22Rv1 (cell line): Measurements from ENCODE around the gene THBS4.

ENCODE experiments used
- H3K27ac ChIP-seq: fragments of 450-650 bp; 2 replicates; pipeline ENCODE4 v1.5.1; 2017
- CTCF ChIP-seq: fragments of 450-650 bp; IDR thresholded peaks from 2 replicates; pipeline ENCODE4 v1.5.1; 2017; ENCODE audit warnings: mild to moderate bottlenecking
- ZFX ChIP-seq: fragments of 450-650 bp; IDR thresholded peaks from 2 replicates; pipeline ENCODE4 v1.6.1; 2017; ENCODE audit warnings: antibody characterized with exemption, borderline replicate concordance

Gene THBS4

GRCh38 chr5:80034962-80035821 lies at the start of gene THBS4:
THBS4 (plus strand) TSS chr5:80035348; CDS start chr5:80035538, 190 bp downstream.
- TF ChIP-seq ZFX = no peak
- TF ChIP-seq CTCF = no peak
- H3K27ac ChIP-seq = no peak within 1 kb of the TSS

GRCh38 chr5:79986260-79986659 lies 48.9 kb upstream of the THBS4 start:
- no peak for TF ChIP-seq ZFX
- TF ChIP-seq CTCF = no peak
- H3K27ac ChIP-seq = no peak overlapping the region

GRCh38 chr5:79990205-79990597 lies 44.9 kb upstream of the THBS4 start:
- TF ChIP-seq CTCF = no peak
- no peak for TF ChIP-seq ZFX
- H3K27ac ChIP-seq = peak overlapping the region; percentile 62; the same call in 1 of the 2 replicates

GRCh38 chr5:79990598-79991507 lies 44.3 kb upstream of the THBS4 start, which contains the start of gene MTX3:
MTX3 (minus strand) TSS chr5:79991262; CDS start chr5:79991238, 24 bp downstream.
- H3K27ac ChIP-seq = peak within 1 kb of the TSS; percentile 62
- TF ChIP-seq CTCF = no peak

- TF ChIP-seq ZFX (no peak), CTCF (no peak)
- no peak overlapping the region for H3K27ac ChIP-seq
These were observed 42.1 kb upstream of the THBS4 start for GRCh38 chr5:79992891-79993657.

GRCh38 chr5:79999722-80000121 lies 35.4 kb upstream of the THBS4 start:
- no peak overlapping the region for H3K27ac ChIP-seq
- TF ChIP-seq CTCF (no peak), ZFX (no peak)
